HT1080 (cell line): ENCODE data around the gene OLFML2A. TPM values are rescaled to one million over a fixed set of nuclear protein-coding genes. Genes with fewer than 3 reads are reported as not detected.

Source experiments
- total RNA-seq: library from RNA; depleted of rRNA; stranded (reverse); fragments of >200 nt; shearing (Covaris generic); gene quantifications from 2 replicates; pipeline ENCODE4 v1.2.3, GENCODE V29; 2014; rRNA removed

OLFML2A gene
- total RNA-seq, 1 experiment from 2014 or later: 0.69 TPM

Other genes with a start within 250 kb of the OLFML2A start
- 1.1 and 2.0 TPM in 2 replicates for gene NR6A1, start 5.8 kb upstream of the OLFML2A start, total RNA-seq
- not detected in 2 replicates for gene WDR38, start 76.3 kb downstream of the OLFML2A start, total RNA-seq
- 5,179 and 7,098 TPM in 2 replicates for gene RPL35, start 84.8 kb downstream of the OLFML2A start, total RNA-seq
- gene ARPC5L, start 85.0 kb downstream of the OLFML2A start, total RNA-seq: 74.7 and 80.7 TPM in 2 replicates
- 7.8 and 13.2 TPM in 2 replicates for gene GOLGA1, start 163.9 kb downstream of the OLFML2A start, total RNA-seq